HG03520 (cell line): Measurements from ENCODE around the gene PRF1.

Source experiments
- ATAC-seq: cut with Tn5 transposase; IDR thresholded peaks from one replicate; pipeline ENCODE4 v1.9.1; 2021; ENCODE audit warnings: mild to moderate bottlenecking, moderate library complexity; ENCODE audit not compliant: unreplicated experiment

The PRF1 gene

DNA sequence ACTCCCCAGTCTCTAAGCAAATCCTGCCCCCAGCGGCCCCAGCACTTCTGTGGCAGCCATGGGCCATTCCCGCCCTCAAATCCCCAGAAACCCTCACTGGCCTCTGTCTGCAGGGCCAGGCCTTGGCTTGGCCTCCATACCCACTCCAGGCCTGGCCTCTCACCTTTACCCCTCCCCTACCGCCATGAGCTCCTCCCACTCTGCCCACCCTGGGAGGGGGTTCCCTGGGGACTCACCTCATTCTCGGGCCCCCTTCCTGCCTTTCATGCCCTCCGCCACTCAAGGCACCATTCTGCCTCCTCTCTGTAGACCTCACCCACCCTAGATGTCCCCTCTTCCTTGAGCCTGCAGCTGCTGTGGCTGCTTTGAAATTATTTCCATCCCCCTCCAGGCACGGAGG, 41.0 kb downstream of the PRF1 start:
- ATAC-seq, result no peak

DNA sequence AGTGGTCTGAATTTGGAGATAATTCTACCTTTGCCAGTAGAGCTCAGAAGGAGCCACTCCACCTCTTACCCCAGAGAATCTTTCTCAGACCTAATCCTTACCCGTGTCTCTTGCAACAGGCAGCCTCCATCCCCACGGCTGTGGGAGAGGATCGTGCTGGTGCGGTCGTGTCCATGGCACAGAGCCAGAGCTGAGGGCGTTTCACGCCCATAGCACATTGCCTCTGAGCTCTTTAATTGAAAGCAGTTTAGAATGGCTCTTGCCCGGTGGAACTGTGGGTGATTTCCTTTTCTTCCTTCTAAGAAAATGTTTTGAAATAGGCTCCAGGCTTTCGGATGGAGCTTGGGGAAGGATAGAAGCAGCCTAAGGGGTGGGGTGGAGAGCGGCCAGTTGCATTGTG, 41.5 kb downstream of the PRF1 start:
- no peak for ATAC-seq

GRCh38 chr10:70560511-70560941, 42.0 kb downstream of the PRF1 start:
- no peak for ATAC-seq

DNA sequence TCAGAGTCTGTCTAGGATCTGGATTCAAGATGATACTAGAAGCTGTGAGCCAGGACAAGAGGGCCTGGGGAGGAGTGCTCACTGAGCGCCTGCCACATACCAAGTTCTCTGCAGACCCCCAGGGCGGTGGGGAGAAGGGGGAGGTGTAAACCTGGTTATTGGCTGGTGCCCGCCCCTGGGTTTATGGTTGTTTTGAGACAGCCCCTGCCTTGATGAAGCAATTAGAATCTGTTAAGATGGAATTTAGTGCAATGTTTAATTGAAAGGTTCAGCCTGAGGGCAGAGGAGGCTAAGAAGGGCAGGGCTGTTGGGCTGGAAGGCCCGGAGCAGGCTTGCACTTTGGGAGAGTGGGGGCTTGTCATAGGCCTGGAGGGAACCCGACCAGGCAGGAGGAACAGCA, 42.7 kb downstream of the PRF1 start:
- ATAC-seq, result no peak

GRCh38 chr10:70558871-70559810, 43.4 kb downstream of the PRF1 start:
- no peak for ATAC-seq

DNA sequence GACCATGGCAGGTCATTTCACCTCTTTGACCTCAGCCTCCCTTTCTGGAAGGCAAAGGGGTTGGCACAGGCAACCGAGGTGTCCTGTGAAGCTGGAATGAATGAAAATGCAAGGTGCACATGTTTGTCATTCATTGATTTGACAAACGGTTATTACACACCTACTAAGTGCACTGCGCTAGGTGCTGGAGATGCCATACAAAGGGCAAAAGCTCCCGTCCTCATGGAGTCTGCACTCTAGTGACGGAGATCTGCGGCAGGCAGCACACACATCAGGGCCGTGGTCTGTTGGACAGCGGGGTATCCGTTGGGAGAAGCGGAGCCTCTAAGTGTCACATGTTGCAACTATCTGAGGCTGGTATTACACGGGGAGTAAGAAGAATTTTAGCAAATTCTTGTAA, 44.2 kb downstream of the PRF1 start:
- no peak for ATAC-seq

- no peak for ATAC-seq
Measured at GRCh38 chr10:70557876-70558275, 44.7 kb downstream of the PRF1 start.

DNA sequence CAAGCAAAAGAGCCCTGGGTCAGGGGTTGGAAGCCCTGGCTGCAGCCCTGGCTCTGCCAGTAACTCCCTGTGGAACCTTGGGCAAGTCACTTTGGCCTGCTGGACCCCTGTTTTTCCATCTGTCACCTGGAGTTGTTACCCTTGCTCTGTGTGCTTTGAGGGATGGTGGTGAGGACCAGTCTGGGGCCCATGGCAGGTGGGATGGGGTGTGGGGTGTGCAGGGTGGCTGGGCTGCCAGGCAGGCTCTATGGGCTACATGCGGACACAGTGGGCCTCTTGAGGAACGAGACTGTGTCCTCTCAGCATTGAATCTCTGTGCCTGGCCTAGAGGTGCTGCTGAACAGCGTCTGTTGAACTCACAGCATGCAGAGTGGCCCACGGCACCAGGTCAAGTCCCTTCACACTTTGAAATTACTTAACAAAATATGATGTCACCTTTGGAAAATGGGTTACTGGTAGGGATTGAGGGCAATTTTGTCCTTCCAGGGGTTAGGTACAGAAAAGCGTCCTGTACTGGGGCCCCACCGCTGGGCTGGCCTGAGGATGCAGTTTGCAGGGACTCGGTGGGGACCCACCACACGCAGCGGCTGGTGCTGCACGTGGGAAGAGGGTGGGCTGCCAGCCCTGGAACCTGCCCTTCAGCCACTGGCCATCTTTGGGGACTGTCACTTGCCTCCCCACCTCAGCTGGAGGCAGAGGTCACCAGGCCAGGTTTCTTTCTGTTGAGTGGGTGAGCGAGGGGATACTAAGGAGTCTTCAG, 45.3 kb downstream of the PRF1 start:
- ATAC-seq, result no peak

DNA sequence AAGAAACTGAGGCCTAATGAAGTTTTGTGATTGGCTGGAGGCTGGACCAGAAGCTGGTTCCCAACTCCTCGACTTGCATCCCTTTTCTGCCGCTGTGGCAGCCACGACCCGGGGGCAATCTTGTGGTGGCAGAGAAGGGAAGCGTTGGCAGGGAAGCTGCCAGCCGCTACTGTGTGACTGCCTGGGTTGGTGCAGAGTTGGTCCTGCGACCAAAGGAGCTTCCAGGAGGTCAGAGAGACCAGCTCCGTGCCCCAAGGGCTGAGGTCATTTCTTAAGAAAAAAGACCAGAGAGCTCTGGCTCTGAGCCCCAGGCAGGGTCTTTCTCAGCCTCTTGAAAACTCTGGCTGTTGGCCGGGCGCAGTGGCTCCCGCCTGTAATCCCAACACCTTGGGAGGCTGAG, 47.2 kb downstream of the PRF1 start:
- no peak for ATAC-seq

DNA sequence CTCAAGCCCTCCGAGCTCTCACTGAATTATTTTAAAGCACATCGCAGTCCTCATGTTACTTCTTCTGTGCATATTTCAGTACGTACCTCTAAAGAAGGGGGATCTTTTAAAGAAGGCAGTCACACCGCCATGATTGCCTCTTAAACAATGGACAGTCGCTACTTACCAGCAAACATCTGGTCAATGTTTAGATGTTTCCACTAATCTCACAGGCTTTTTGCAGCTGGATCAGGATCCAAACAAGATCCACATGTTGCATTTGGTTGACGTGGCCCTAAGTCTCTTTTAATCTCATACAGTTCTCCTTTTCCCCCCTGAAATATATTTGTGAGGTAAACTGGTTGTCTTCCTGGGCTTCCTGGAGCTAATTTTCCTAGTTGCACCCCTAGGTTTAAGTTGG, 50.0 kb downstream of the PRF1 start:
- no peak for ATAC-seq

DNA sequence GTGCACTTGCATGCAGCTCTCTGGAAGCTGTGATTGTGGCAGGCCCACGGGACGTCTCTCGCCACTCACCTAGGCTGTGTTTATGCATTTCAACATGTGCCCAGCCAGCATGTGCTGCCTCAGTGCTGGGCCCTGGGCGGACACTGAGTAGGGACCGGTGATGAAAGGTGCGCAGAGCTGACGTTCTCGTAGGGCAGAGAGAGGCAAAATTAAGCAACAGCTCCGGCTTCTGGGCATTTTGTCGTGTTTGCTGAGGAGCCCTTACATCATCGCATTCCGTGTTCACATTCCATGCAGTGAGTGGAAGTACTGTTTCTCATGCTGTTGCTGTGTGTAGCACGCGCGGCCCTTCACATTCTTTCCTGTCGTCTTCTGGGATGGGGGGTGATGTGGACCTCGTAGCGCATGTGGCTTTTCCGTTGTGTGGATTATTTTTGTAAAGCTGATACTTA, 50.5 kb downstream of the PRF1 start:
- no peak for ATAC-seq

DNA sequence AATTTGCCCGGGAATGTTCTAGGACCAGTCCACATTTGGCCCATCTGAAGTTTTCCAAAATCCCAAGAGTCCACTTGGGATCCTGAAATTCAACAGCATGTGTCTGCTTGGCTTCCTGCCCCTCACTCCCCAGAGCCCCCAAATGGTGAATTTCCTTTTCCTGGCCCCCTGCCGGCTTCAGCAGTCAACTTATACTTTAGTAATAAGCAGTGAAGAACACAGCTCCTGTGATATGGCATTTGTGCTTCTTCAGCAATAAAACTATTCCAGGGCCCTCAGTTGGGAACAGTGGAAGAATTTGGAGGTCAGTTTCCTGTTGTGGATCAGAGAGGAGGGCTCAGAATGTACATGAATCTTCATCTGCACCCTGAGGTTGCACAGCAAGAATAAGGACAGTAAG, 51.1 kb downstream of the PRF1 start:
- no peak for ATAC-seq

DNA sequence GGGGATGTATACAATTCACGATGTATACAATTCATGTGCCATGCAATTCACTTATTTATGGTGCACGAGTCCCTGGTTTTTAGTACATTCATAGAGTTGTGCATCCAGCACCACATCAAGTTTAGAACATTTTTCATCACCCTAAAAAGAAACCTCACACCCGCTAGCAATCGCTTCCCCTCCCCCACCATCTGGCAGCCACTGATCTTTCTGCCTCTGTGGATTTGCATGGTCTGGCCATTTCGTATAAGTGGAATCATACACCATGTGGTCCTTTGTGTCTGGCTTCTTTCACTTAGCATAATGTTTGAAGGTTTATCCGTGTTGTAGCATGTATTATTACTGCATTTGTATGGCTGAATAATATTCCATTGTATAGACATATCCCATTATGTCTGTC, 52.1 kb downstream of the PRF1 start:
- ATAC-seq, result no peak

DNA sequence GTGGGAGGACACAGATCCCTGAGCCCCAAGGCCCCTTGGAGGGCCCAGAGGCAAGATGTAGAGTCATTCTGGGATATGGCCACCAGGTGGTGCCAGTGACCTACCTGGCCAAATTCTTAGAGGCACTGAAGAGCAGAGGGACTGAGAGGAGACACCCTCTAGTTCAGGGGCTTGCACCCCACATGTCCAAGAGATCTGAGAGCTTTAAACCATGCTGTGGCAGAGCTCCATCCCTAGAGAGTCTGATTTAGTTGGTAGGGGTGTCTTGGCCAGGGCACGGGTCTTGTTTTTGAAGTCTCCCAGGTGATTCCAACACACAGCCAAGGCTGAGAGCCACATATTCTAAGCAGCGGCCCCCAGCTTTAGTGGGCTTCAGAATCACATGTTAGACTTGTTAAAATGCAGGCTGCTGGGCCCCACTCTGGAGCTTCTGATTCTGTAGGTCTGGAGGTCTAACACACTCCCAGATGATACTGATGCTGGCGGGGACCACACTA, 52.5 kb downstream of the PRF1 start:
- no peak for ATAC-seq

- ATAC-seq, result no peak
Measured at GRCh38 chr10:70549351-70549961, 53.1 kb downstream of the PRF1 start.
